Neural cell (in vitro differentiated cells): Measurements from ENCODE around the gene LTBP1. TPM values are rescaled to one million over a fixed set of nuclear protein-coding genes. Genes with fewer than 3 reads are reported as not detected.

Experiments used
- H2AFZ ChIP-seq: fragments of 200-600, 300-800 bp; sonication (generic), shearing (Covaris generic); 2 replicates; pipeline ENCODE4 v1.6.0; 2014; ENCODE audit warnings: low read depth, mild to moderate bottlenecking, antibody characterized with exemption, low read length, moderate library complexity
- H3F3A ChIP-seq: fragments of 200-600 bp; shearing (Covaris generic); 2 replicates; pipeline ENCODE4 v1.6.1; 2016; ENCODE audit warnings: mild to moderate bottlenecking, moderate library complexity, mixed read lengths, antibody characterized with exemption, low read length; ENCODE audit not compliant: insufficient read depth, poor library complexity, severe bottlenecking
- H3K27ac ChIP-seq: fragments of 200-600, 300-800 bp; sonication (generic), shearing (Covaris generic); 2 replicates; pipeline ENCODE4 v1.5.1; 2014; ENCODE audit warnings: mild to moderate bottlenecking, low read length, moderate library complexity
- H3K27me3 ChIP-seq: fragments of 300-800, 200-600 bp; sonication (generic), shearing (Covaris generic); 2 replicates; pipeline ENCODE4 v1.6.0; 2014; ENCODE audit warnings: mild to moderate bottlenecking, low read depth, low read length, moderate library complexity; ENCODE audit not compliant: insufficient read depth
- H3K36me3 ChIP-seq: fragments of 300-800, 200-600 bp; sonication (generic), shearing (Covaris generic); 2 replicates; pipeline ENCODE4 v1.5.1; 2014; ENCODE audit warnings: mild to moderate bottlenecking, antibody characterized with exemption, low read length, moderate library complexity; ENCODE audit not compliant: insufficient read depth
- H3K4me2 ChIP-seq: fragments of 300-800, 200-600 bp; sonication (generic), shearing (Covaris generic); 2 replicates; pipeline ENCODE4 v1.6.0; 2014; ENCODE audit warnings: mild to moderate bottlenecking, low read length
- H3K4me3 ChIP-seq: fragments of 300-800, 200-600 bp; sonication (generic), shearing (Covaris generic); 2 replicates; pipeline ENCODE4 v1.5.1; 2014; ENCODE audit warnings: mild to moderate bottlenecking, low read length, moderate library complexity
- H3K79me2 ChIP-seq: fragments of 200-600 bp; shearing (Covaris generic); replicated peaks from 2 replicates; pipeline ENCODE4 v1.6.0; 2014; ENCODE audit warnings: mild to moderate bottlenecking, low read length, moderate library complexity; ENCODE audit not compliant: insufficient read depth
- H3K9ac ChIP-seq: fragments of 300-800, 200-600 bp; sonication (generic), shearing (Covaris generic); 2 replicates; pipeline ENCODE4 v1.6.1; 2016; ENCODE audit warnings: mild to moderate bottlenecking, low read length, mixed read lengths
- H3K9me2 ChIP-seq: fragments of 200-600 bp; shearing (Covaris generic); 2 replicates; pipeline ENCODE4 v1.6.1; 2016; ENCODE audit warnings: mild to moderate bottlenecking, low read length, mixed read lengths; ENCODE audit not compliant: insufficient read depth
- H3K9me3 ChIP-seq: fragments of 200-600, 300-800 bp; sonication (generic), shearing (Covaris generic); 2 replicates; pipeline ENCODE4 v1.6.1; 2016; ENCODE audit warnings: mild to moderate bottlenecking, mixed run types, low read length, moderate library complexity, mixed read lengths
- H4K20me1 ChIP-seq: fragments of 200-600 bp; shearing (Covaris generic); 2 replicates; pipeline ENCODE4 v1.6.1; 2016; ENCODE audit warnings: mild to moderate bottlenecking, mixed run types; ENCODE audit not compliant: insufficient read depth
- EP300 ChIP-seq: fragments of 450-650 bp; conservative IDR thresholded peaks from 2 replicates; pipeline ENCODE4 v1.6.1; 2014; ENCODE audit warnings: antibody characterized with exemption, mild to moderate bottlenecking, moderate library complexity; ENCODE audit not compliant: poor library complexity, severe bottlenecking
- EZH2 ChIP-seq: fragments of 200-600, 300-800 bp; shearing (Covaris generic), sonication (generic); IDR thresholded peaks from 2 replicates; pipeline ENCODE4 v1.6.1; 2014; ENCODE audit warnings: antibody characterized with exemption, low read length, borderline replicate concordance, mild to moderate bottlenecking; ENCODE audit not compliant: insufficient read depth, poor library complexity, severe bottlenecking
- MXI1 ChIP-seq: fragments of 450-650 bp; conservative IDR thresholded peaks from 2 replicates; pipeline ENCODE4 v1.6.1; 2014; ENCODE audit warnings: antibody characterized with exemption, mild to moderate bottlenecking; ENCODE audit not compliant: poor library complexity, severe bottlenecking
- POLR2AphosphoS5 ChIP-seq: IDR thresholded peaks from 2 replicates; pipeline ENCODE4 v1.6.1; 2012
- RAD21 ChIP-seq: fragments of 450-650 bp; conservative IDR thresholded peaks from 2 replicates; pipeline ENCODE4 v1.6.1; 2014; ENCODE audit warnings: antibody characterized with exemption, mild to moderate bottlenecking, moderate library complexity
- SMC3 ChIP-seq: fragments of 450-650 bp; conservative IDR thresholded peaks from 2 replicates; pipeline ENCODE4 v1.6.1; 2014; ENCODE audit warnings: antibody characterized with exemption, mild to moderate bottlenecking, moderate library complexity; ENCODE audit not compliant: poor library complexity
- TAF1 ChIP-seq: IDR thresholded peaks from 2 replicates; pipeline ENCODE4 v1.6.1; 2012; ENCODE audit warnings: low read depth
- polyA plus RNA-seq: library from polyadenylated mRNA; depleted of rRNA; stranded (reverse); fragments of >200 nt; gene quantifications from 2 replicates; pipeline ENCODE4 v1.2.3, GENCODE V29; 2014
- TF ChIP-seq, protein P1 (sequence below): fragments of 450-650 bp; IDR thresholded peaks from 2 replicates; pipeline ENCODE4 v1.5.1; 2014; ENCODE audit warnings: antibody characterized with exemption, mild to moderate bottlenecking, moderate library complexity; ENCODE audit not compliant: poor library complexity, severe bottlenecking
- TF ChIP-seq, protein P2 (sequence below): IDR thresholded peaks from 2 replicates; pipeline ENCODE4 v1.6.1; 2012; ENCODE audit warnings: borderline replicate concordance

The LTBP1 gene
- polyA plus RNA-seq, 1 donor from 2014 or later, result 1.8 TPM

DNA sequence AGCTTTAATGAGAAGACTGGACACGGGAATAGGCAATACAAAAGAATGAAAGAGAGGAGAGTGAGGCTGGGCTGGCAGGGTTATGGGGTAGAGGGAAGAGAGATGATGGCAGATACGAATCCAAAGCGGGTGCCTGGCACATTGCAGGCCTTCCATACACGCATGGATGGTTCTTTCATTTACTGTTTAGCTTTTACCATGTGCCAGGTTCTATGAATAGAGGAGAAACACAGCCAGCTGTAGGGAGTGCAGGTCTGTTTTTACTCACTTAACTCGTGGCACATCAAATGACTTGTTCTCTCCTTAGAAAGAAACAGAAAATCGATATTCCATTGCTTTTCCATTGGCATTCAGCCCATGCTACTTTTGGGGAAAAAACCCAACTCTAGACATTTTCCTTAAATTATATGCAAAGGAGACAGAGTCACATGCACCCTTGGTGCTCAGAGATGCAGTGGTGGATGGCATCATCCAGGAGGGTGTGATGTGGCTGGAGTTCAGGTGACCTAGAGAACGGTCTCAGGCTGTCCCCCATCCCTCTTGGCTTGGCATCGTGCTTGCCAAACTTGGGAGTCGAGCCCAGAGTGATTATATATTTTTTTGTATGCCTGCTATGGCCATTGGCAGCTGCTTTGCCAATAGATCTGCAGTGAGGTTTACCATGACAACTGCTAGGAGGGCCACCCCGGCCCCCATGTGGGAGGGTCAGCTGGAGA is 6.2 kb downstream of the LTBP1 start:
- peaks cover 4% of the 10 kb centered on the region for H3K27me3 ChIP-seq
- no peak overlapping the region for H2AFZ ChIP-seq
- H3K79me2 ChIP-seq, result no peaks in the 10 kb centered on the region
- H3K9me2 ChIP-seq, result no peaks in the 10 kb centered on the region
- no peaks in the 10 kb centered on the region for H3K9me3 ChIP-seq
- H3F3A ChIP-seq, result no peaks in the 10 kb centered on the region
- H3K36me3 ChIP-seq, result no peaks in the 10 kb centered on the region
- H3K4me2 ChIP-seq, result no peak overlapping the region
- H4K20me1 ChIP-seq, result no peaks in the 10 kb centered on the region
- no peak overlapping the region for H3K4me3 ChIP-seq
- no peak overlapping the region for H3K9ac ChIP-seq
- TF ChIP-seq SMC3 (no peak), POLR2AphosphoS5 (no peak), EZH2 (no peak), EP300 (no peak), MXI1 (no peak), TAF1 (no peak), RAD21 (no peak)
- TF ChIP-seq, protein P1, sequence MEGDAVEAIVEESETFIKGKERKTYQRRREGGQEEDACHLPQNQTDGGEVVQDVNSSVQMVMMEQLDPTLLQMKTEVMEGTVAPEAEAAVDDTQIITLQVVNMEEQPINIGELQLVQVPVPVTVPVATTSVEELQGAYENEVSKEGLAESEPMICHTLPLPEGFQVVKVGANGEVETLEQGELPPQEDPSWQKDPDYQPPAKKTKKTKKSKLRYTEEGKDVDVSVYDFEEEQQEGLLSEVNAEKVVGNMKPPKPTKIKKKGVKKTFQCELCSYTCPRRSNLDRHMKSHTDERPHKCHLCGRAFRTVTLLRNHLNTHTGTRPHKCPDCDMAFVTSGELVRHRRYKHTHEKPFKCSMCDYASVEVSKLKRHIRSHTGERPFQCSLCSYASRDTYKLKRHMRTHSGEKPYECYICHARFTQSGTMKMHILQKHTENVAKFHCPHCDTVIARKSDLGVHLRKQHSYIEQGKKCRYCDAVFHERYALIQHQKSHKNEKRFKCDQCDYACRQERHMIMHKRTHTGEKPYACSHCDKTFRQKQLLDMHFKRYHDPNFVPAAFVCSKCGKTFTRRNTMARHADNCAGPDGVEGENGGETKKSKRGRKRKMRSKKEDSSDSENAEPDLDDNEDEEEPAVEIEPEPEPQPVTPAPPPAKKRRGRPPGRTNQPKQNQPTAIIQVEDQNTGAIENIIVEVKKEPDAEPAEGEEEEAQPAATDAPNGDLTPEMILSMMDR, result no peak
- TF ChIP-seq, protein P2, sequence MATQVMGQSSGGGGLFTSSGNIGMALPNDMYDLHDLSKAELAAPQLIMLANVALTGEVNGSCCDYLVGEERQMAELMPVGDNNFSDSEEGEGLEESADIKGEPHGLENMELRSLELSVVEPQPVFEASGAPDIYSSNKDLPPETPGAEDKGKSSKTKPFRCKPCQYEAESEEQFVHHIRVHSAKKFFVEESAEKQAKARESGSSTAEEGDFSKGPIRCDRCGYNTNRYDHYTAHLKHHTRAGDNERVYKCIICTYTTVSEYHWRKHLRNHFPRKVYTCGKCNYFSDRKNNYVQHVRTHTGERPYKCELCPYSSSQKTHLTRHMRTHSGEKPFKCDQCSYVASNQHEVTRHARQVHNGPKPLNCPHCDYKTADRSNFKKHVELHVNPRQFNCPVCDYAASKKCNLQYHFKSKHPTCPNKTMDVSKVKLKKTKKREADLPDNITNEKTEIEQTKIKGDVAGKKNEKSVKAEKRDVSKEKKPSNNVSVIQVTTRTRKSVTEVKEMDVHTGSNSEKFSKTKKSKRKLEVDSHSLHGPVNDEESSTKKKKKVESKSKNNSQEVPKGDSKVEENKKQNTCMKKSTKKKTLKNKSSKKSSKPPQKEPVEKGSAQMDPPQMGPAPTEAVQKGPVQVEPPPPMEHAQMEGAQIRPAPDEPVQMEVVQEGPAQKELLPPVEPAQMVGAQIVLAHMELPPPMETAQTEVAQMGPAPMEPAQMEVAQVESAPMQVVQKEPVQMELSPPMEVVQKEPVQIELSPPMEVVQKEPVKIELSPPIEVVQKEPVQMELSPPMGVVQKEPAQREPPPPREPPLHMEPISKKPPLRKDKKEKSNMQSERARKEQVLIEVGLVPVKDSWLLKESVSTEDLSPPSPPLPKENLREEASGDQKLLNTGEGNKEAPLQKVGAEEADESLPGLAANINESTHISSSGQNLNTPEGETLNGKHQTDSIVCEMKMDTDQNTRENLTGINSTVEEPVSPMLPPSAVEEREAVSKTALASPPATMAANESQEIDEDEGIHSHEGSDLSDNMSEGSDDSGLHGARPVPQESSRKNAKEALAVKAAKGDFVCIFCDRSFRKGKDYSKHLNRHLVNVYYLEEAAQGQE, result no peak
- no peak overlapping the region for H3K27ac ChIP-seq

DNA sequence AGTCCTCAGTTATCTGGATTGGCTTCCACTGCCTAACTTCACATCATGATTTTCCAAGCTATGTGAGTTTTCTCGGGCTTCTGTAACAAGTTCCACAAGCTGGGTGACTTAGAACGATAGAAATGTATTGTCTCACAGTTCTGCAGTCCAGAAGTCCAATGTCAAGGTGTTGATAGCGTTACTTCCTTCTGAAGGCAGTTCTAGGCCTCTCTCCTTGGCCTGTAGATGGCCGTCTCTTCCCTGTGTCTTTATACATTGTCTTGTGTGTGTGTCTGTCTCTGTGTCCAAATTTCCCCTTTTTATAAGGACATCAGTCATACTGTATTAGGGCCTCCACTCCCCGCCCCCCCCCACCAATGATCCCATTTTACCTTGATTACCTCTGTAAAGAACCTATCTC is 7.5 kb downstream of the LTBP1 start:
- H2AFZ ChIP-seq, result no peak overlapping the region
- H3K27ac ChIP-seq, result no peak overlapping the region
- H3F3A ChIP-seq, result no peaks in the 10 kb centered on the region
- no peak overlapping the region for H3K4me3 ChIP-seq
- TF ChIP-seq MXI1 (no peak), TAF1 (no peak), RAD21 (no peak), SMC3 (no peak), POLR2AphosphoS5 (no peak), EZH2 (no peak), EP300 (no peak)
- TF ChIP-seq, protein P2, result no peak
- TF ChIP-seq, protein P1, result no peak
- H3K9ac ChIP-seq, result no peak overlapping the region
- no peaks in the 10 kb centered on the region for H3K9me2 ChIP-seq
- no peaks in the 10 kb centered on the region for H3K79me2 ChIP-seq
- no peaks in the 10 kb centered on the region for H3K36me3 ChIP-seq
- no peak overlapping the region for H3K4me2 ChIP-seq
- no peaks in the 10 kb centered on the region for H3K27me3 ChIP-seq
- no peaks in the 10 kb centered on the region for H3K9me3 ChIP-seq
- H4K20me1 ChIP-seq, result no peaks in the 10 kb centered on the region
